ENCODE results near the gene SAE1. TPM values are rescaled to one million over a fixed set of nuclear protein-coding genes. Genes with fewer than 3 reads are reported as not detected.

SAE1 gene
- polyA plus RNA-seq, 3 donors, result 28.3 to 54.2 (median 46.5) TPM

- peak overlapping the region; percentile 71 for H3K4me2 ChIP-seq (replicated peaks; ENCODE audit: extremely low read depth, low read length, poor library complexity, severe bottlenecking)
- H3K36me3 ChIP-seq (replicated peaks in 1 of 2; ENCODE audit: control insufficient read depth in 1 of 2, insufficient read depth in 2 of 2, low read length in 2 of 2), result peaks cover 28 to 59% of the 10 kb centered on the region in 2 donors
- H3K27ac Mint-ChIP-seq, result peak overlapping the region in 6 of 7 donors; percentile 25 to 77 (median 66)
- no peak for TF ChIP-seq CTCF (IDR thresholded peaks at IDR 0.05)
- peaks cover 0 to 2% (median 0%) of the 10 kb centered on the region in 7 donors for H3K9me3 Mint-ChIP-seq
- H3K27me3 ChIP-seq (ENCODE audit: control insufficient read depth in 2 of 2, insufficient read depth in 2 of 2, low read length in 2 of 2), result no peaks in the 10 kb centered on the region
- H4K20me1 ChIP-seq (ENCODE audit: insufficient read depth, low read length), result no peaks in the 10 kb centered on the region
- peaks cover 35% of the 10 kb centered on the region for H3K4me1 Mint-ChIP-seq
- H3K36me3 Mint-ChIP-seq, result peaks cover 37 to 69% of the 10 kb centered on the region in 2 donors
- H3K79me2 ChIP-seq (ENCODE audit: insufficient read depth, low read length), result peaks cover 18% of the 10 kb centered on the region
- no peak overlapping the region for H3K9ac ChIP-seq (ENCODE audit: insufficient read depth, low read length, poor library complexity, severe bottlenecking)
- no peaks in the 10 kb centered on the region for H3K9me3 ChIP-seq (replicated peaks in 1 of 2; ENCODE audit: control insufficient read depth in 1 of 2, insufficient read depth in 1 of 2, low read length in 2 of 2)
- peak overlapping the region; percentile 9 to 67 for H3K27ac ChIP-seq (ENCODE audit: low read depth in 1 of 2, low read length in 2 of 2)
- H3K27me3 Mint-ChIP-seq (ENCODE audit: low read depth in 3 of 3), result peaks cover 0 to 3% (median 0%) of the 10 kb centered on the region in 3 donors
- intact Hi-C loops (cut with micrococcal nuclease), result loop anchor here in 1 of 2 donors (10.0 kb wide), 1 partner anchor 267 kb away; no protein-coding TSS in a partner anchor
- peak overlapping the region; percentile 41 for H2AFZ ChIP-seq (ENCODE audit: insufficient read depth, low read depth, low read length, poor library complexity, severe bottlenecking)
- WGBS (ENCODE audit: insufficient coverage), result 63% methylated on average over 6 of the region's 10 CpGs
- H3K4me3 Mint-ChIP-seq, result peak overlapping the region; percentile 27 to 69
- H3K4me1 ChIP-seq (ENCODE audit: control insufficient read depth in 1 of 2, insufficient read depth in 2 of 2, low read length in 2 of 2), result peaks cover 30 to 31% of the 10 kb centered on the region in 2 donors
- DNase-seq, result peak; percentile 37 to 60 (median 47)
- peak overlapping the region in 1 of 3 experiments; percentile 59 for H3K4me3 ChIP-seq (replicated peaks in 1 of 3; ENCODE audit: low read depth in 2 of 3, low read length in 3 of 3)
Measured at GRCh38 chr19:47157431-47158321, 27.0 kb downstream of the SAE1 start.

GRCh38 chr19:47158367-47158791 lies 27.7 kb downstream of the SAE1 start:
- Histone ChIP-seq H3K4me1 (ENCODE audit: control insufficient read depth in 1 of 2, insufficient read depth in 2 of 2, low read length in 2 of 2) (peaks cover 30 to 31% of the 10 kb centered on the region in 2 donors), H3K9me3 (replicated peaks in 1 of 2; ENCODE audit: control insufficient read depth in 1 of 2, insufficient read depth in 1 of 2, low read length in 2 of 2) (no peaks in the 10 kb centered on the region), H3K36me3 (replicated peaks in 1 of 2; ENCODE audit: control insufficient read depth in 1 of 2, insufficient read depth in 2 of 2, low read length in 2 of 2) (peaks cover 22 to 54% of the 10 kb centered on the region in 2 donors), H3K9ac (ENCODE audit: insufficient read depth, low read length, poor library complexity, severe bottlenecking) (no peak overlapping the region), H3K27me3 (ENCODE audit: control insufficient read depth in 2 of 2, insufficient read depth in 2 of 2, low read length in 2 of 2) (no peaks in the 10 kb centered on the region), H3K4me2 (replicated peaks; ENCODE audit: extremely low read depth, low read length, poor library complexity, severe bottlenecking) (peak overlapping the region; percentile 71), H4K20me1 (ENCODE audit: insufficient read depth, low read length) (no peaks in the 10 kb centered on the region), H2AFZ (ENCODE audit: insufficient read depth, low read depth, low read length, poor library complexity, severe bottlenecking) (peak overlapping the region; percentile 41), H3K79me2 (ENCODE audit: insufficient read depth, low read length) (peaks cover 18% of the 10 kb centered on the region), H3K27ac (ENCODE audit: low read depth in 1 of 2, low read length in 2 of 2) (peak overlapping the region; percentile 9 to 35), H3K4me3 (replicated peaks in 1 of 3; ENCODE audit: low read depth in 2 of 3, low read length in 3 of 3) (peak overlapping the region in 1 of 3 experiments; percentile 59)
- Mint-ChIP-seq H3K9me3 (peaks cover 0 to 2% (median 0%) of the 10 kb centered on the region in 7 donors), H3K27ac (peak overlapping the region in 6 of 7 donors; percentile 25 to 77 (median 66)), H3K27me3 (ENCODE audit: low read depth in 3 of 3) (peaks cover 0 to 3% (median 0%) of the 10 kb centered on the region in 3 donors), H3K4me1 (peaks cover 35% of the 10 kb centered on the region), H3K4me3 (peak overlapping the region in 1 of 2 donors; percentile 64), H3K36me3 (peaks cover 30 to 62% of the 10 kb centered on the region in 2 donors)
- intact Hi-C loops (cut with micrococcal nuclease), result loop anchor here in 1 of 2 donors (10.0 kb wide), 1 partner anchor 266 kb away; no protein-coding TSS in a partner anchor
- TF ChIP-seq CTCF (IDR thresholded peaks at IDR 0.05), result no peak
- WGBS (ENCODE audit: insufficient coverage), result 60% methylated on average over 8 of the region's 8 CpGs
- DNase-seq, result no peak
